Activated CD4-positive, alpha-beta T cell treated with anti-CD3 and anti-CD28 coated beads, Interleukin-2, amount 10 ng/mL, durations not matched to agents 7 days and 5 days (primary cell): ENCODE data around the gene INPP4B. TPM values are rescaled to one million over a fixed set of nuclear protein-coding genes. Genes with fewer than 3 reads are reported as not detected.

Experiments
- CTCF ChIA-PET: fragments of 350-600 bp; sonication (Branson Sonifier 250); formaldehyde crosslinking; loops from one replicate; lab custom pipeline; 2021; ENCODE audit warnings: antibody characterized with exemption; lab: Charles Lee
- POLR2A ChIA-PET: fragments of 350-600 bp; sonication (Branson Sonifier 250); formaldehyde crosslinking; loops from one replicate; lab custom pipeline; 2021; ENCODE audit warnings: antibody characterized with exemption; lab: Charles Lee
- DNase-seq: peaks from one replicate; pipeline ENCODE4 v3.0.0-alpha.2; 2020
- H3K27ac Mint-ChIP-seq: one replicate; pipeline ENCODE4 v1.8.0; 2021; ENCODE audit warnings: mild to moderate bottlenecking, moderate library complexity, mixed read lengths
- H3K27me3 Mint-ChIP-seq: one replicate; pipeline ENCODE4 v1.8.0; 2021; ENCODE audit warnings: mixed read lengths
- H3K36me3 Mint-ChIP-seq: one replicate; pipeline ENCODE4 v1.8.0; 2021; ENCODE audit warnings: low read depth, mixed read lengths
- H3K4me1 Mint-ChIP-seq: one replicate; pipeline ENCODE4 v1.8.0; 2021; ENCODE audit warnings: mixed read lengths
- H3K4me3 Mint-ChIP-seq: one replicate; pipeline ENCODE4 v1.8.0; 2021; ENCODE audit warnings: mild to moderate bottlenecking, moderate library complexity, mixed read lengths
- H3K9me3 Mint-ChIP-seq: one replicate; pipeline ENCODE4 v1.8.0; 2021; ENCODE audit warnings: mixed read lengths
- total RNA-seq, 2 experiments: library from RNA; stranded (reverse); gene quantifications; one replicate each; pipeline ENCODE4 v1.2.3, GENCODE V29; 2021

INPP4B gene
- total RNA-seq, 2 experiments from 2014 or later, result 71.6 to 79.2 TPM

GRCh38 chr4:142120921-142121320, 725.2 kb downstream of the INPP4B start:
- CTCF ChIA-PET, result no interaction called here

DNA sequence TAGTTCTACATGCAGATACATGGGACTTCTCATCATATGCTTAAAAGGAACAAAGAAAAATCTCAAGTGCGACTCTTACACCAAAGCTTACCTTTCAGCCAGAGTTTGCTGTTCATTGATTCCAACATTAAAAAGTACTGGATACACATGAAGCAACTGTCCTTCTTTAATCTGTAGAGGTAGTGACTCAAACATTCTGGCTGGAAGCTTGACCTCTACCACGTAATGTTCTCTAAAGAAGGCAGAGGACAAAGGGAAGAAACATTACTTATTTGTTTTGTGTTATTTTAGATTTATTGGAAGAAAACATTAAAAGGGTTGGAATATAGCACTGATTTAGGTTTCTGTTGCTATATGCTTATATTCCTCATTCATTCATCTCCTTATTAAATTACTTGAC, 733.6 kb downstream of the INPP4B start:
- ChIA-PET CTCF (no interaction called here), POLR2A (no interaction called here)
- no peak overlapping the region for H3K27ac Mint-ChIP-seq
- no peaks in the 10 kb centered on the region for H3K9me3 Mint-ChIP-seq
- H3K4me1 Mint-ChIP-seq, result peaks cover 3% of the 10 kb centered on the region
- peaks cover 60% of the 10 kb centered on the region for H3K36me3 Mint-ChIP-seq
- no peaks in the 10 kb centered on the region for H3K27me3 Mint-ChIP-seq
- DNase-seq, result no peak
- no peak overlapping the region for H3K4me3 Mint-ChIP-seq

More at GRCh38 chr4:142120921-142121320, 725.2 kb downstream of the INPP4B start:
- H3K36me3 Mint-ChIP-seq, result peaks cover 72% of the 10 kb centered on the region
- no peak overlapping the region for H3K4me3 Mint-ChIP-seq
- POLR2A ChIA-PET, result no interaction called here
- H3K9me3 Mint-ChIP-seq, result peaks cover 3% of the 10 kb centered on the region
- H3K27ac Mint-ChIP-seq, result no peak overlapping the region
- no peak for DNase-seq
- peaks cover 24% of the 10 kb centered on the region for H3K4me1 Mint-ChIP-seq
- no peaks in the 10 kb centered on the region for H3K27me3 Mint-ChIP-seq

- Mint-ChIP-seq H3K4me1 (peaks cover under 1% of the 10 kb centered on the region), H3K27ac (no peak overlapping the region)
Observed at GRCh38 chr4:142110136-142110535, 736.0 kb downstream of the INPP4B start.

DNA sequence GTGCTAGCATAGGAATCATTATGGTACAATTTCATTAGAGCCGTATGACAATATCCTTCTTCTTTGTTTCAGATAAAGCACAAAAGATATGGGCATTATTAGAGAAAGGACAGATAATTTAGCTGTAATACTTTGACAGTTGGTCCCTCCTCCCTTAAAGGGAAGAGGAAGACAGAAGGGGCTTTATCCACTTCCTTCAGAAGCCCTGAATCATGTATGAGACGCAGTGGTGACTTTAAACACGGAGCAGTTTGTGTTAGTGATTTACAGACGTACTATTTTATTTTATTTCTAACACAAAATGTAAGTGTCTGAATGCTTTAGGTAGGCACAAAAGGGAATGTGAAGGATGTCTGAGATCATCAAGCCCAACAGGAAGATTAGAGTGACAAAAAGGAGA, 742.1 kb downstream of the INPP4B start:
- ChIA-PET CTCF (no interaction called here), POLR2A (no interaction called here)
- Mint-ChIP-seq H3K27ac (no peak overlapping the region), H3K36me3 (peaks cover 35% of the 10 kb centered on the region), H3K27me3 (no peaks in the 10 kb centered on the region), H3K4me3 (no peak overlapping the region), H3K4me1 (peaks cover 3% of the 10 kb centered on the region), H3K9me3 (no peaks in the 10 kb centered on the region)
- no peak for DNase-seq

More at GRCh38 chr4:142110136-142110535, 736.0 kb downstream of the INPP4B start:
- ChIA-PET CTCF (no interaction called here), POLR2A (no interaction called here)
- H3K36me3 Mint-ChIP-seq, result peaks cover 45% of the 10 kb centered on the region
- no peak overlapping the region for H3K4me3 Mint-ChIP-seq
- H3K27me3 Mint-ChIP-seq, result no peaks in the 10 kb centered on the region
- no peaks in the 10 kb centered on the region for H3K9me3 Mint-ChIP-seq
- DNase-seq, result no peak

GRCh38 chr4:142101401-142101800, 744.7 kb downstream of the INPP4B start:
- H3K27ac Mint-ChIP-seq, result no peak overlapping the region
- POLR2A ChIA-PET, result no interaction called here
- H3K27me3 Mint-ChIP-seq, result no peaks in the 10 kb centered on the region
- H3K9me3 Mint-ChIP-seq, result no peaks in the 10 kb centered on the region
- peaks cover 32% of the 10 kb centered on the region for H3K36me3 Mint-ChIP-seq
- no peak for DNase-seq
- H3K4me3 Mint-ChIP-seq, result no peak overlapping the region
- H3K4me1 Mint-ChIP-seq, result peaks cover 3% of the 10 kb centered on the region
- CTCF ChIA-PET, result no interaction called here

- H3K4me1 Mint-ChIP-seq, result peaks cover 3% of the 10 kb centered on the region
- POLR2A ChIA-PET, result no interaction called here
- no peak overlapping the region for H3K4me3 Mint-ChIP-seq
- CTCF ChIA-PET, result no interaction called here
- no peak overlapping the region for H3K27ac Mint-ChIP-seq
- DNase-seq, result no peak
- peaks cover 32% of the 10 kb centered on the region for H3K36me3 Mint-ChIP-seq
- no peaks in the 10 kb centered on the region for H3K27me3 Mint-ChIP-seq
- no peaks in the 10 kb centered on the region for H3K9me3 Mint-ChIP-seq
Observed at GRCh38 chr4:142100941-142101340, 745.2 kb downstream of the INPP4B start.

DNA sequence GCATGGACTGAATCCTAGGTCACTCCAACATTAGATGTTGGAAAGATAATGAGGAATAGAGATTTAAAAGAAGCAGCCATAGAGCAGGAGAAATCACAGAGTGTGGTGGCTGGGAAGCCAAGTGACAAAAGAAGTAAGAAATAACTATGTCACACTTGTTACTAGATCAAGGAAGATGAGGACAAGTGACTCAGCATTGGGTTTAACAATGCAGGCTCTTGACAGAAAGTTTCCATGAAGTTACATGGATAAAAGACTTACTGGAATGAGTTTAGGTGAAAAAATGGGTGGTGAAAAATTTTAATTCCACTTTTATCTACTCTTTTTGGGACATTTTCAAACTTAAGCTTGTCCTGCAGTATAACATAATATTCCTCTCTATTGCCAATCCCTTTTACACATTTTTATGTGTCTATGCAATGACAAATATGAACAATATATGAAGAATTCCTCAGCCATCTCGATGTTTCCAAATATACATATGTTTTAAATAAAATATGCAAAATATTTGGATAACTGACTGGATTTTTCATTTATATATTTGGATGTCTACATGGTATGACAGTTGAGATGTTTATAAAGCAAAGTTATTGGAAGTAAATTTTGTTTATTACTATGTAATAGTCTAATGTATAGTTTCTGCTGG, 747.1 kb downstream of the INPP4B start:
- Mint-ChIP-seq H3K27me3 (no peaks in the 10 kb centered on the region), H3K4me1 (peaks cover 3% of the 10 kb centered on the region), H3K36me3 (peaks cover 40% of the 10 kb centered on the region), H3K9me3 (no peaks in the 10 kb centered on the region), H3K27ac (no peak overlapping the region), H3K4me3 (no peak overlapping the region)
- POLR2A ChIA-PET, result no interaction called here
- no peak for DNase-seq
- CTCF ChIA-PET, result no interaction called here

DNA sequence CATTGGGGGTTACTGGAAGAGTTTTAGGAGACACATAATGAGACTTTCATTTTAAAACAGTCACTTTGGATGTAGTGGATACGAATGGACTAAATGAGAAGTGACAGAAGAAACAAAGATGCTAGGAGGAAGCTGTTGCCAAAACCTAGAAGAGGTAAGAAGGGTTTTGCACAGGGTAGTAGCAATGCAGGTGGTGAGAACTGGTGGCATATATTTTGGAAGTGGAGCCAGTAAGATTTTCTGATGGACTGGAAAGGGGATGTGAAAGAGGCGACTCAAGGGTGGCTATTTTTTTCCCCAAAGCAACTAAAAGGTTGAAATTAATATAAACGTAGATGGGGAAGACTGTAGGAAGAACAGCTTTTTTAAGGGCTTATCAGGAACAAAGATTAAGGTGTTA, 747.7 kb downstream of the INPP4B start:
- H3K4me1 Mint-ChIP-seq, result peaks cover 3% of the 10 kb centered on the region

DNA sequence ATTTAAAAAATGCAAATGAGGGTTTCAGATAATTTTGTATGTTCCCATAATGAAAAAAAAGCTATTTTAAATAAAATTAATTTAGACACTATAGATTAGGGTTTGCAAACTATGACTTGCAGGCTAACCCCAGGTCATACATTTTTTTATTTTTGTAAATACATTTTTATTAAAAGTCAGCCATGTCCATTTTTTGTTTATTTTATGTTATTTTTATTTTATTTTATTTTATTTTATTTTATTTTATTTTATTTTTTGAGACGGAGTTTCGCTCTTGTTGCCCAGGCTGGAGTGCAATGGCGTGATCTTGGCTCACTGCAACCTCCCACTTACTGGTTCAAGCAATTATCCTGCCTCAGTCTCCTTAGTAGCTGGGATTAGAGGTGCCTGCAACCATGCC, 749.1 kb downstream of the INPP4B start:
- no peaks in the 10 kb centered on the region for H3K27me3 Mint-ChIP-seq

More for the DNA sequence above, 747.7 kb downstream of the INPP4B start:
- Mint-ChIP-seq H3K27ac (no peak overlapping the region), H3K27me3 (no peaks in the 10 kb centered on the region), H3K4me3 (no peak overlapping the region), H3K36me3 (peaks cover 39% of the 10 kb centered on the region), H3K9me3 (no peaks in the 10 kb centered on the region)
- no peak for DNase-seq
- POLR2A ChIA-PET, result no interaction called here
- CTCF ChIA-PET, result no interaction called here

GRCh38 chr4:142095886-142096605, 750.1 kb downstream of the INPP4B start:
- no peak for DNase-seq
- Mint-ChIP-seq H3K9me3 (no peaks in the 10 kb centered on the region), H3K36me3 (peaks cover 37% of the 10 kb centered on the region), H3K27me3 (no peaks in the 10 kb centered on the region), H3K27ac (no peak overlapping the region), H3K4me1 (peaks cover 3% of the 10 kb centered on the region), H3K4me3 (no peak overlapping the region)
- ChIA-PET CTCF (no interaction called here), POLR2A (no interaction called here)

More for the DNA sequence above, 749.1 kb downstream of the INPP4B start:
- CTCF ChIA-PET, result no interaction called here
- no peak for DNase-seq
- H3K36me3 Mint-ChIP-seq, result peaks cover 43% of the 10 kb centered on the region
- H3K4me1 Mint-ChIP-seq, result peaks cover 3% of the 10 kb centered on the region
- POLR2A ChIA-PET, result no interaction called here
- H3K27ac Mint-ChIP-seq, result no peak overlapping the region
- no peak overlapping the region for H3K4me3 Mint-ChIP-seq
- H3K9me3 Mint-ChIP-seq, result no peaks in the 10 kb centered on the region

DNA sequence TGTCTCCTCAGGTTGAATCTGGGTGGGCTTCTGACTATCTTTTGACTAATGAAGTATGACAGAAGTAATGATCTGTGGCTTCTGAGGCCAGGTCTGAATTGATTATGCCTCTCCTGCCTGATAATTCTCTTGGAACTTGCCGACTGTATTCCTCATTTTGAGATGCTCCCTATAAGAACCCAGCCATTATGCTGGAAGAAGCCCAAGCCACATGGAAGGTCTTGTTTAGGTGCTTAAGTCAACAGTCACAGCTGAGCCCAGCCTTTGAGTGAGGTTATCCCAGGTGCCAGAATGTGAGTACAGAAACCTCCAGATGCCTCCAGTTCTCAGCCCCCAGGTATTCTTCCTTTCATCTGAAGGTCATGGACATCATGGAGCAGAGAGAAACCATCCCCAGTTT, 753.2 kb downstream of the INPP4B start:
- Mint-ChIP-seq H3K9me3 (no peaks in the 10 kb centered on the region), H3K36me3 (peaks cover 20% of the 10 kb centered on the region), H3K27me3 (no peaks in the 10 kb centered on the region), H3K4me1 (no peaks in the 10 kb centered on the region), H3K4me3 (no peak overlapping the region), H3K27ac (no peak overlapping the region)
- ChIA-PET CTCF (no interaction called here), POLR2A (no interaction called here)
- no peak for DNase-seq

- H3K9me3 Mint-ChIP-seq, result no peaks in the 10 kb centered on the region
- H3K27ac Mint-ChIP-seq, result no peak overlapping the region
- no peak for DNase-seq
- no peaks in the 10 kb centered on the region for H3K27me3 Mint-ChIP-seq
- ChIA-PET CTCF (no interaction called here), POLR2A (no interaction called here)
- H3K4me3 Mint-ChIP-seq, result no peak overlapping the region
- H3K36me3 Mint-ChIP-seq, result peaks cover 18% of the 10 kb centered on the region
- H3K4me1 Mint-ChIP-seq, result no peaks in the 10 kb centered on the region
Observed at GRCh38 chr4:142091691-142092182, 754.4 kb downstream of the INPP4B start.

DNA sequence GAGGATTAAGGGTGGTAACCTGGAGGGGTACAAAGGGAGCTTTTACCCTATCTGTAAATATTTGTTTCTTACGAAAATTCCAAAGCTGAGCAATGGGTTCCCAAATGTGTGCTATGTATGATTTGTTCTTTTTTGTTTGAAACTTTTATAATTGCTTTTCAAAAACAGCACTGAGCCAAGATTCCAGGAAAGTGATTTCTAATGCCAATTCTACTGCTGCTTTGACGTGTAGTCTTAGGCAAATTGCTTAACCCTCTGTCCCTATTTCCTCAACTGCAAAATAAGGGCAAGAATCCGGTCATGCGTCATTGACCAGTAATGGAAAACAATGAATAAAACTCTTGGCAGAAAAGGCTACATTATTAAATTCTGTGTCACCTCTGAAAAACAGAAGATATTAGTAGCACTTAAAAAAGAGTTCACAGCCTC, 755.0 kb downstream of the INPP4B start:
- Mint-ChIP-seq H3K4me3 (no peak overlapping the region), H3K9me3 (no peaks in the 10 kb centered on the region), H3K27me3 (no peaks in the 10 kb centered on the region), H3K27ac (no peak overlapping the region), H3K36me3 (peaks cover 17% of the 10 kb centered on the region), H3K4me1 (no peaks in the 10 kb centered on the region)
- POLR2A ChIA-PET, result no interaction called here
- DNase-seq, result no peak
- CTCF ChIA-PET, result no interaction called here
